Measurements from ENCODE around the gene PPA2.

Gene PPA2

DNA sequence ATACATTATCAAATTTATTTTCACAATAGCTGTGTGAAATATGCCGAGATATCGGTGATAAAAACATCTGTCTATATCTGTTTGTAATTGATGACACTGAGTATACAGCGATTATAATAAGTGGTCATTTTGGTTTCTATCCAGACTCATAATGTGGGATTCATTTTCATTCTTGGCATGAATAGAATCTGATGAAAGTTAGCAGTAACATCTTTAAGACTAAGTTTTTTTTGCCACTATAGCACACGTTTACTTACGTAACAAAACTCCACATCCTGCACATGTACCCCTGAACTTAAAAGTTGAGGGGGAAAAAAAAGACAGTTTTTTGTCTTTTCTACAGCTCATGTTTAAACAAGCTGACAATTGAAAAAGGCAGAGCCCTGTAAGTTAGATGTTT is 86.4 kb downstream of the PPA2 start:
- DNase-seq: no peak

- DNase-seq: no peak
These were observed 87.8 kb downstream of the PPA2 start for GRCh38 chr4:105386012-105386411.

GRCh38 chr4:105374071-105374470 is 99.8 kb downstream of the PPA2 start:
- no peak for DNase-seq

DNA sequence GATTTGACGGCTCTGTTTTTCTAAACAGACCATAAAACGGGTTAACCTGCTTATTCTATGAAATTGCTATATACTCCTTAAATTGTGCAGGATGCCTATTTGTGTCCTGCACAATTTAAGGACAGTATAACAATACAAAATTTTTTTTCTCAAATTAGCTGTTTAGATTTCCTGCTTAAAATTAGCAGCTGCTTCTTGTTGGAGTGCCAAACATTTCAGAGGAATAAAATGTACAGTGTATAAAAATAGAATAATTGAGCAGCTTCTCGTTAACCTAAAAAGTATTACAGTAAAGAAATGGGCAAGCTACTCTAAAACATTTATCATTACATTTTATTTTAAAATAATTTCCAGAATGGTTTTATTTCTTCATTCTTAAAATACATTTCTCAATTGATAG is 100.5 kb downstream of the PPA2 start:
- DNase-seq: no peak

- no peak for DNase-seq
These were observed 103.9 kb downstream of the PPA2 start for GRCh38 chr4:105369988-105370387.

DNA sequence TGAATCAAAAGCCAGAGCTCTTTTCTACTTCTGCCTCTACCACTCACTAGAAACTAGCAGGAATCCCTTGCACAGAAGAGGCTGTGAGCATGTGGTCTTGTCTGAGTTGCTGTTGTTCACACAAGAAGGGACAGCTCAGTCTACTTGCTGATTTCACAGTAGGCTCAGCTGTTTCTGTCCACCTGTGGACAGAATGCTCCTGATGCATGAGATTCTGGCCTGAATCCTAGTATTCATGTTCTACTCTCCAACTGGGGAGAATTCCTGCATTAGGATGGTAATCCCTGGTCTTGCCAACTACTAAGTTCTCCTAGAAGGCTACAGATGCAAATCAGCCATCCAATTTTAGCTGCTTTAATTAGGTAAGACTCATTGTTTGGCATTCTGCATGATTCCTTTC is 112.8 kb downstream of the PPA2 start:
- DNase-seq: no peak

GRCh38 chr4:105357258-105357980 is 116.4 kb downstream of the PPA2 start:
- DNase-seq: no peak

GRCh38 chr4:105356194-105356593 is 117.7 kb downstream of the PPA2 start:
- DNase-seq: no peak

GRCh38 chr4:105352826-105353225 is 121.0 kb downstream of the PPA2 start:
- DNase-seq: no peak

DNA sequence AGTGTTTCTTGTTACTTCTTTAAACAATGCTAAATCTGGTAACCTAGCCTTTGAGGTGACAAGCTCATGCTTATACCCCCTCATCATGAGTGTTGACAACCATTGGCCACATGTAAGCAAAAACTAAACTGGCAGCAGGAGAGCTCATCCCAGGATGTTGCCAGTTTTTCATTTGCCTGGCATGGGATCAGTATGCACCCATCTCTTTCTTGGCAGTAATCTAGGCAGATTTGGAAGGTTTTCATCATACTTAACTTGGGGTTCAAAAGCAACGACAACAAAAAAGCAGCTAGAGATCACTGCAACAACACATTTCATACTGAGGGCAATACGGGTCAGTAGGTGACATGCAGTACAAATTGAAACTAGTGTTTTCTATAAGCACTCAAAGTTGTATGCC is 122.0 kb downstream of the PPA2 start:
- DNase-seq: no peak

DNA sequence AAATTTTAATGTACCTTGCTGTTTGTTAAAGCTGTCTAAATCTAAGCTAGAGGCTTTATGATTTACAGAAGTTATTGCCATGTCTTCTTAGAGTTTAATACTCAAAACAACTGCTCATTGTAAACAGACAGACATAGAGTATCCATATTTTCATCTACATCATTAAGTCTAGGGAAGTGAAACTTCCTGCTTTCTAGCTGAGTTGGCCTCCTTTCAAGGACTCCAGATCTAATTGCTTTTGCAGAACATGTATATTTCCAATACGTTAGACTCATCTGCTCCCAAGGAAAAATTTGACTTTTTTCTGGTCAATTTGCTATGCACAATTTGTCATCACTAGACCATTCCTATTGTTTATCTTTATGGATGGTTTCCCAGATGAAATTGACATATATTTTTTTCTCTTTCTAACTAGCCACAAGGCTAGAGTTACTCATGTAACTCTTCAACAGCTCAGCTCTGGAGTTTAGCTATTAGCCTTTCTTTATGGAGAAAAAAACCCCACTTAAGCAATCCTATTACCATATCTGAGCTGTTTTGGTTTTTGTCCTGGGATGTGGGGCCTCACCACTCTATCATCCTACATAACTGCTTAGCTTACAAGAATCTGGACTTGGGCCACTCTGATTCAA is 122.9 kb downstream of the PPA2 start:
- no peak for DNase-seq

DNA sequence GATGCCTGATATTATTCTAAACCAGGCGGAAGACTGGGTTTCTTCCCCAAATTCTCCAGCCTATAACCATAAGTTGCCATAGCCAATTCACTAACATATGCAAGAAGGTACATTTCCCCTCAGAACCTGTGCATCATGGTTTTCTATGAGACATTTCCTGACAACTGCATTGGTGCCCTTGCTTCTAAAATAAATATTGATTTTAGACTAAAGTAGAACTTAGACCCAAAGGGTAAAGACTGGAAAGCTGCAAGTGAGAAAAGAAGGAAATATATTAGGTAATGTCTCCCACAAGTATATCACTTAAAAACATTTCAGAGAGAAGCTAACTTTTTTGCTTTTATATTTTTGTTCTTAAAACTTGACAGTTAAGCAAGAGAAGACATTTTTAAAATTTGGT is 125.1 kb downstream of the PPA2 start:
- no peak for DNase-seq

GRCh38 chr4:105346869-105347268 is 127.0 kb downstream of the PPA2 start:
- no peak for DNase-seq

- DNase-seq: no peak
These were observed 128.0 kb downstream of the PPA2 start for GRCh38 chr4:105345838-105346237.

GRCh38 chr4:105345358-105345757 is 128.5 kb downstream of the PPA2 start:
- no peak for DNase-seq

DNA sequence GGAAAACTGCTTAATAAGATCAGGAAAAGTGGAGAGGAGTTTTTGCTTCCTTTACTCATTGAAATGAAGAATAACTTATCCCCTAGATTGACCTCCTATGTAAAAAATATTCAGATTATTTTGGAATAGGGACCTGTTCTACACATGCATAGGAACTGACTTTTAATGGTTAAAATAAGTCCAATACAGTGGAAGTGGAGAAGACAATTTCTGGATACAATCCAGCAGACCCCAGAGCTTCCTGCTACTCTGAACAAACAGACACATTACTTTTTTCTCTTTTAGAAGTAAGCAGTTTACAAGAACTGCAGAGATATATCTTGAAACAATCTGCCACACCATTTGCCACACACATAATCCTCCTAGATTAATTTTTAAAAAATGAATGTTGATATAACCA is 129.7 kb downstream of the PPA2 start:
- no peak for DNase-seq

DNA sequence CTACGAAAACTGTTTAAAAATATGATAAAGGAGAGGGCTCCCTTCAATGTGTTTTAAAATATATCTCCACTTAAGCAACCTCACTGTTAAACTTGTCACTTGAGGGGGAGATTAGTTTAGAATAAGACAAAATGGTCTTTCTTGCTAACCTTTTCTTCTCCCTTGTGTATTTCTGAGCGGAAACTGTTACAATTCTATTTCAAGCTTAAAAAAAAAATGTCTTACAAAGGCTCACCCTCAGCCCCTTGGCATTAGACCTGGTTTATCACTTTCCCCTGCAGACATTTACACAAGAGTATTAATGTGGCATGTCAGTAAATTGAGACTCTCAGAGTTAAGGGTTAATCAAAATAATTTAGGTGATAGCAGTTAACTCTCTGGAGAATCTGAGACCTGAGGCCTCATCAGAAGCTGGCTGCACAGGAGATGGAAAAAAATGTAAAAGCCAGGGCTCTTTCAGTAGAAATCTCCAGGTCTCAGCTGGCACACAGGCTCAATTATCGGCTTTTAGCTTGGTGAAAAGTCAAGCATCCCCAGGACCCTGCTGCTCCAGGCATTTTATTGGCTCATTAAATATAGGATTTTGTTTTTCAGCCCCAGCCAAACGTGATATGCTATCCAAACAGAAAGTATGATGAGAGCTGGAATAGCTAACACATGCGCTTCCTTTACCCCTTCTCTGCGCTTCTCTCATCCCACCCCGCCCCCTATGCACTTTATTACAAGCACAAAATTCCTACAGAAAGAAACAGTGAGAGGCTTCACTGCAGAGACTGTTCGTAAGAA is 130.5 kb downstream of the PPA2 start:
- no peak for DNase-seq

- DNase-seq: no peak
These were observed 144.8 kb downstream of the PPA2 start for GRCh38 chr4:105329081-105329480.

DNA sequence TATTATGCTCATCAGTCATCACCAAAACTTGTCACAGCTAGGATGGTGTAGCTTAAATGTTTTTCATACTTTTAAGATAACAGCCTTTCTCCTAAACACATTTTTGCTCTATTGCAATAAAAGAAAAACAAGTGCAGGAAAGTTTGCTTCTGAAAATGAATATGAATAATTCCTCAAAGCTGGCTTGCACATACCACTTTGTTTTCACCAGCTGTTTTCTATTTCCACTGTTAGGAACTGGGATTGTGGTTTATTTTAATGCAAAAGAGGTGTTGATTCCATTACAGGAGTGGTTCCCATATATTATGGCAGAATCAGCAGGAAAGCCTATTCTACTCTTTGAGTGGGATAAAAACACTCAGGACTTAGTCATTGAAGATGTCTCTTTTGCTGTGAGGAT is 145.9 kb downstream of the PPA2 start:
- DNase-seq: no peak

- no peak for DNase-seq
These were observed 146.6 kb downstream of the PPA2 start for GRCh38 chr4:105327222-105327621.

All from NCI-H2029 treated with DMSO at 0.1 percent for 48 hours (cell line).